Epithelial cell of proximal tubule (primary cell): ENCODE results near the gene BOLA1. TPM values are rescaled to one million over a fixed set of nuclear protein-coding genes. Genes with fewer than 3 reads are reported as not detected.
"Not testable (repeated sequence)": the region's sequence is repeated elsewhere in the genome, so short reads cannot be mapped to it uniquely, and the experiment has no call there.

ENCODE experiments used
- DNase-seq: peaks from one replicate; pipeline ENCODE4 v3.0.0-alpha.2; 2011; ENCODE audit warnings: low read depth
- H3K4me3 ChIP-seq: 2 replicates; pipeline ENCODE4 v1.5.1; 2011; ENCODE audit warnings: low read depth, mild to moderate bottlenecking, low read length
- total RNA-seq: library from RNA; depleted of rRNA; stranded (reverse); fragments of >200 nt; gene quantifications from 2 replicates; pipeline ENCODE4 v1.2.3, GENCODE V29; 2015
- TF ChIP-seq, protein P1 (sequence below): conservative IDR thresholded peaks from 2 replicates; pipeline ENCODE4 v1.5.1; 2012; ENCODE audit warnings: low read depth, mild to moderate bottlenecking, low read length

Gene BOLA1
- total RNA-seq, 1 donor from 2014 or later, result 29.2 TPM

DNA sequence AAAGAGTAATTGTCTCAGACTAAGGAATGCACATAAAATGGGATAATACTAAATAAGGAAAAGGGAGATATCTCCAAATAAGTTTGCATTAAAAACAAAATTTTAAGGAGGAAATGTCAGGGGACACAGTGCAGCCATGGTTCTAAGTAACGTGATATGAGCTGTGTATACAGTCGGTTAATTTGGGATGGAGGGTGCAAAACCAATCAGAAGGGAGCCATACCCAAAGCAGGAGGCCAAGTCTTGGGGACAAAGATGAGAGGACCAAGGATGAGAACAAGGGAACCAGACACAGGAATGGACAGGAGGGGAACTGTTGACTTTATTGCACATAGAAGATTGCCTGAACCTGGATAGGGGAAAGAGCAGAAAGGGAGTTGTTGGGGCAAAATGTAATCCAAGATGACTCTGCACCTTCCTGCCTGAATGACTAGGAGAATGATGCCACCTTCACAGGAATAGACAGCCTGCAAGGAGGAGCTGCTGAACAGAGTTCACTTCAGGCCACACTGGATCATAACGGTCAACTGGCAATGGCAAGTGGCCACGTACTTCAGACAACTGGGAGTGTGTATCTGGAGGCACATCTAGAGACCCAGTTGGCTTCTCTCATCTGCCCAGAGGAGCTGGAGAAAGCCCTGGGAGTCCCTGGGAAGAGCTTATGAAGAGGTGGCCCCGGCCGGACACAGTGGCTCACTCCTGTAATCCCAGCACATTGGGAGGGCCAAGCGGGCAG is 22.0 kb upstream of the BOLA1 start:
- TF ChIP-seq, protein P1, sequence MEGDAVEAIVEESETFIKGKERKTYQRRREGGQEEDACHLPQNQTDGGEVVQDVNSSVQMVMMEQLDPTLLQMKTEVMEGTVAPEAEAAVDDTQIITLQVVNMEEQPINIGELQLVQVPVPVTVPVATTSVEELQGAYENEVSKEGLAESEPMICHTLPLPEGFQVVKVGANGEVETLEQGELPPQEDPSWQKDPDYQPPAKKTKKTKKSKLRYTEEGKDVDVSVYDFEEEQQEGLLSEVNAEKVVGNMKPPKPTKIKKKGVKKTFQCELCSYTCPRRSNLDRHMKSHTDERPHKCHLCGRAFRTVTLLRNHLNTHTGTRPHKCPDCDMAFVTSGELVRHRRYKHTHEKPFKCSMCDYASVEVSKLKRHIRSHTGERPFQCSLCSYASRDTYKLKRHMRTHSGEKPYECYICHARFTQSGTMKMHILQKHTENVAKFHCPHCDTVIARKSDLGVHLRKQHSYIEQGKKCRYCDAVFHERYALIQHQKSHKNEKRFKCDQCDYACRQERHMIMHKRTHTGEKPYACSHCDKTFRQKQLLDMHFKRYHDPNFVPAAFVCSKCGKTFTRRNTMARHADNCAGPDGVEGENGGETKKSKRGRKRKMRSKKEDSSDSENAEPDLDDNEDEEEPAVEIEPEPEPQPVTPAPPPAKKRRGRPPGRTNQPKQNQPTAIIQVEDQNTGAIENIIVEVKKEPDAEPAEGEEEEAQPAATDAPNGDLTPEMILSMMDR, result no peak
- no peak for DNase-seq
- H3K4me3 ChIP-seq, result no peak overlapping the region

DNA sequence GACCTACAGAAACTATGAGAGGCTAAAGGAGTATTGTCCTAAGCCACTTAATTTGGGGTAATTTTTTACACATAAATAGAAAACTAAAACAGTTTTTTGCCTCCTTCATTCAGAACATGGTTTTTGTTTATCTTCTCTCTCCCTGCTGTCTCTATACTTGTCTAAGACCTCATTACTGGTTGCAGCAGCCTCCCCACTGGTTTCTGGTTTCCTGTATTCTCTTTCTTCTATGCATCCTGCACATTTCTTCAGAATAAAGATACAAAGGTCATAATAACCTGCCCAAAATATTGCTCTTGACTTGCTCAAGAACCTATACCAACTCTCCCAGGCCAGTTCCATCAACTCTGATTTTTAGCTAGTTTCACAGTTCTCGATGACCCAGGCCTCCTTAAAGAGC is 19.8 kb upstream of the BOLA1 start:
- no peak overlapping the region for H3K4me3 ChIP-seq
- DNase-seq, result no peak
- TF ChIP-seq, protein P1, result no peak

DNA sequence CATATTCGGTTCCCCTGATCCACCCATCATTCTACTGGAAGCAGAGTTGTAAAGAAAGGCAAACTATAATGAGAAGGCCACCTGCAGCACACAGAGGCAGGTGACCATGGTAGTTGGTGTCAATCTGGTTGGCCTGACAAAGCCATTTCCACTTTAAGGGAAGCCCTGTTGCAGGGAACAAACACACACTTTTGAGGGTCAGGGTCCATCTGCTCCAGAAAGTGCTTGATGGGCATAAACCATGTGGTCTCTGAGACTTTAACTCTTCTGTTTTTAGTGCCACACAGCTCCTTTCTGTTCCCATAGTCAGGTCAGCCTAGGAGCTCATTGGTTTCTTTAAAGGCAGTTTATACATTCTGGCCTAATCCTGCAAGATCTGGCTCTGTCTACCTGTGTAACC is 17.5 kb upstream of the BOLA1 start:
- TF ChIP-seq, protein P1, result no peak
- DNase-seq, result no peak
- H3K4me3 ChIP-seq, result no peak overlapping the region

DNA sequence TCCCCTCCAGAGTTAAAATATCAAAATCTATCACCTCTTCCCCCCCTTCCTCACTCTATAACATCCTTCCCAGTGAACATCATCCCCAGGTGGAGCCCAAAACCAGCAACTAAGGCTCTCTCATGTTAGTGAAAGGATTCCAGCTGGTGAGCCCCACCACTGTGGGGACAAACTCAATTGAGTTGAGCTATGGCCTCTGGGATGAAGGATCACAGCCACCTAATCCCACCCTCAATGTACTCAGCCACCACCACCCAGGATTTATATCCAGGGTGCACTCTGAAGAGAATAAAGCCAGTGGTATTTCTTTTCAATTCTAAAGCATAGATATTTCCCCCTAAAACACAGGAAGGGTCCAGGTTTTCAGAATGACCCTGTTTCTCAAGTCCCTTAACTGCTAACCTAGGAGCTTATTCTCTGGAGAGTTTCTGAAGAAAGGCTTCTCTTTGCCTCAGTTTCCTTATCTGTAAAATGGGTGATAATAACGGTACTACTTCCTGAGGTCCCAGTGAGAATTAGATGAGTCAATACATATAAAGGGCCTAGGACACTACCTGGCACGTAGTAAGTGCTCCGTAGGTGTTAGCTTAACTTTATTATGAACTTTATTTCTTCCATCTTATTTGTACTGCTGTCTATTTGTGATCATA is 15.6 kb upstream of the BOLA1 start:
- DNase-seq, result no peak
- H3K4me3 ChIP-seq, result no peak overlapping the region
- TF ChIP-seq, protein P1, result no peak

DNA sequence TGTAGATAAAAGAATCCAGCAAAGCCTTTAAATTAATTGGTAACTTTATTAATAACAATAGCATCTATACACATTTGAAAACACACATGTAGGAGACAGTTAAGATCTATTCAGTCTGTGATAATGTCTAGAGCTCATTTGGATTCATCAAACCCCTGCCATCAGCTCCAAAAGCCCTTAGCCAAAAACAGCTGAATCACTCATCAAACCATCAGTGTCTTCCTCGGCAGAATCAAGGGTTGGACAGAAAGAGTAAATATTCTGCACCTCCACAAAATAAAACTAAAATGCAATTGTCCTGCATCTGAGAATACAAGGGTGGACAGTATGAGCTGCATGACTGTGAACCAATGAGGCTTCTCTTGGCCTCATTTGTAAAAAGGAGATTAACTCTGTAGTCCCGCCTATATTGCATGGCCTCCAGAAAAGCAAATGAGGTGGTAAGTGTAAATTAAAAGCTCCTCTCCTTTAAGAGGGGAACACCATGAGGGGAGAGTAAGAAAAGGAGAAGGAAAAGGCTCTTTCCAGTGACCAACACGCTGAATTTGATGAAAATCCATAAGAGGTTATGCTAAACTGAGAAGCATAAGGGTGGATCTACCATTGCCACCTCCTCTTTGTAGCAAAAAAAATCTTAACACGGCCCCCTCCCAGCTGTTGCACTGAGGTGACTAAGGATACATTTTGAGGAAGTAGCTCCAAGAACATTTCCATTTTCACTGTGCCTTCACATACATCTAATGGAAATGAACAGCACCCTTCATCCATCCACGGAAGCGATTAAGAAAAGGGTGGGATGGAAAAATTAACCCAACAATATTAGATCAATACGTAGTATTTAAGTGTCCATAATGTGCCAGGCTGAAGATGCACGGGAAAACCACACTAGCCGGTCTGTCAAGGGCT is 14.7 kb upstream of the BOLA1 start:
- H3K4me3 ChIP-seq, result peak overlapping the region; percentile 70
- TF ChIP-seq, protein P1, result no peak
- DNase-seq, result no peak

DNA sequence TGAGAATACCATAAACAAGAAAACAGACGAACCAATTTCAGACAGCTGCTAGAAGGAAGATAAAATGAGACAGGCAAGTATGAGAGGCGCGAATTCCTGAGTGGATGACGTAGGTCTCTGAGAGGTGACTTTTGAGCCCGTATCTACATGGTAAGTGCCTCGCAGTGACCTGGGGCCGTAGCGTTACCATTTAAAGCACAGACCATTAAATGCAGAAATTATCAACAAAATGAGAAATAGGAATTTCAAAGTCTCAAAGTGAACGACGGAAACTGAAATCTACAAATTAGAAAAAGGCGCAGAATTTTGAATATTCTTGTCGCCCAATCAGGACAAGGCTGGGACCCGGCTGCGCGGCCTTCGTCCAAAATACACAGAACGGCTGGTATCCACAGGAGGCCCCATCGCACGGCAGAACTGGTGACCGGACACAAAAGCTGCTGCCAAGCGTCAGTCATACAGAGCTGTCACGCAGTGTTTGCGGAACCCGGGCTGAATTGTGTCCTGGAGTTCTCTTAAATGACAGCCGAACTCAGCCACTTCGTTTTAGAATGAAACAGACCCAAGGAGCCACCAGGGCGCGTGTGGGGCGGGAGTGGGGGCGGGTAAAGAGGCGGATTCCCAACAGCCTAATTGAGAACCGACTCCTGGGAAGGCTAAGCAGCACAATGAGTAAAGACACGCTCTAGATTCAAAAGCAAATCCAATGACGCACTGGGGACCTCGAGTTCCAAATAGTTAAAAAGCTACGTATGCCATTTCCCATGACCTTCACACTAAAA is 13.8 kb upstream of the BOLA1 start:
- peak overlapping the region; percentile 70 for H3K4me3 ChIP-seq
- TF ChIP-seq, protein P1, result peak; percentile 19
- no peak for DNase-seq

DNA sequence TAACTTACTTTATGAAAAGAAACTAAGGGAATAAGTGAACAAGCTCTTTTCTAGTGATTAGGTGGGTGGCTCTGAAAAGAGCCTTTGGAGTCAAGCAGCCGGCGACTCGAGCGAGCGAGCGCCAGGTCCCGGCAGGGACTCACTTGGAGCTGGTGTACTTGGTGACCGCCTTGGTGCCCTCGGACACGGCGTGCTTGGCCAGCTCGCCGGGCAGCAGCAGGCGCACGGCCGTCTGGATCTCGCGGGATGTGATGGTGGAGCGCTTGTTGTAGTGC is 13.3 kb upstream of the BOLA1 start:
- not testable (repeated sequence) for DNase-seq

More for the DNA sequence above, 13.3 kb upstream of the BOLA1 start:
- peak overlapping the region; percentile 70 for H3K4me3 ChIP-seq
